Endothelial cell of umbilical vein (primary cell): ENCODE measurements around the gene TMEM120A. TPM values are rescaled to one million over a fixed set of nuclear protein-coding genes. Genes with fewer than 3 reads are reported as not detected.
"Not testable (repeated sequence)": the region's sequence is repeated elsewhere in the genome, so short reads cannot be mapped to it uniquely, and the experiment has no call there.

Experiments used
- BruUV-seq: library from RNA; stranded (reverse); fragments of 400-500 nt; replicated peaks from 2 replicates; lab custom pipeline; 2021; lab: Mats Ljungman, UMichigan
- CTCF ChIA-PET: fragments of 300-600, 350-600 bp; sonication (Branson Sonifier 250); formaldehyde crosslinking; loops from one replicate; lab custom pipeline; 2021; ENCODE audit warnings: antibody characterized with exemption, inconsistent platforms; lab: Charles Lee
- POLR2A ChIA-PET: fragments of 300-600, 350-600 bp; sonication (Branson Sonifier 250); formaldehyde crosslinking; loops from one replicate; lab custom pipeline; 2021; ENCODE audit warnings: antibody characterized with exemption, inconsistent platforms; lab: Charles Lee
- DNase-seq: peaks from one replicate; pipeline ENCODE4 v3.0.0-alpha.2; 2011; ENCODE audit warnings: low read depth, low spot score
- FAIRE-seq: peaks from 2 replicates; lab custom pipeline; 2011; peaks lifted over from hg19 to GRCh38; lab: Jason Lieb, UNC
- H2AFZ ChIP-seq: 2 replicates; pipeline ENCODE4 v1.6.0; 2012; ENCODE audit warnings: low read depth, low read length, control low read depth, inconsistent platforms
- H3K27ac ChIP-seq: 2 replicates; pipeline ENCODE4 v1.5.1; 2011; ENCODE audit warnings: low read depth, mild to moderate bottlenecking, control low read depth, low read length, moderate library complexity; ENCODE audit not compliant: insufficient read depth
- H3K27me3 ChIP-seq, 2 experiments: 2 replicates each; pipeline versions ENCODE4 v1.6.0 to v1.6.1; 2011; ENCODE audit warnings: low read length in 2 of 2, mixed read lengths in 1 of 2; ENCODE audit not compliant: control insufficient read depth in 2 of 2, insufficient read depth in 2 of 2
- H3K36me3 ChIP-seq, 2 experiments: 2 replicates in 1 of 2; 3 replicates in 1 of 2; pipeline ENCODE4 v1.5.1; 2011; ENCODE audit warnings: low read length in 2 of 2, mild to moderate bottlenecking in 1 of 2, moderate library complexity in 1 of 2; ENCODE audit not compliant: control insufficient read depth in 2 of 2, insufficient read depth in 2 of 2; ENCODE audit errors: extremely low read depth in 1 of 2
- H3K4me1 ChIP-seq: 3 replicates; pipeline ENCODE4 v1.5.1; 2011; ENCODE audit warnings: mild to moderate bottlenecking, low read length; ENCODE audit not compliant: control insufficient read depth, insufficient read depth; ENCODE audit errors: extremely low read depth
- H3K4me2 ChIP-seq: 2 replicates; pipeline ENCODE4 v1.6.1; 2011; ENCODE audit warnings: low read length, control low read depth, mixed read lengths; ENCODE audit not compliant: insufficient read depth
- H3K4me3 ChIP-seq, 3 experiments: fragments of 200-600 bp in 1 of 3; sonication (generic), shearing (Covaris generic) in 1 of 3; replicated peaks in 1 of 3; 2 replicates each; pipeline ENCODE4 v1.5.1; 2011 to 2016; ENCODE audit warnings: control low read depth in 3 of 3, low read length in 3 of 3, mild to moderate bottlenecking in 2 of 3, inconsistent platforms in 1 of 3, low read depth in 1 of 3, moderate library complexity in 1 of 3; ENCODE audit not compliant: insufficient read depth in 1 of 3
- H3K79me2 ChIP-seq: 2 replicates; pipeline ENCODE4 v1.6.0; 2012; ENCODE audit warnings: low read length, inconsistent platforms; ENCODE audit not compliant: control insufficient read depth, insufficient read depth
- H3K9ac ChIP-seq: replicated peaks from 2 replicates; pipeline ENCODE3; 2011; ENCODE audit warnings: low read length, control low read depth; ENCODE audit not compliant: insufficient read depth; ENCODE audit errors: extremely low read depth
- H3K9me1 ChIP-seq: replicated peaks from 3 replicates; pipeline ENCODE4 v1.6.0; 2011; ENCODE audit warnings: mild to moderate bottlenecking, low read length; ENCODE audit not compliant: control insufficient read depth, insufficient read depth; ENCODE audit errors: extremely low read depth
- H3K9me3 ChIP-seq: replicated peaks from 2 replicates; pipeline ENCODE4 v1.5.1; 2012; ENCODE audit warnings: low read length, inconsistent platforms; ENCODE audit not compliant: control insufficient read depth, insufficient read depth
- H4K20me1 ChIP-seq: replicated peaks from 2 replicates; pipeline ENCODE3; 2011; ENCODE audit warnings: mild to moderate bottlenecking, low read length; ENCODE audit not compliant: control insufficient read depth, insufficient read depth; ENCODE audit errors: extremely low read depth
- CTCF ChIP-seq, 2 donors: IDR thresholded peaks; 1 replicate in 1 of 2; 2 replicates in 1 of 2; pipeline ENCODE4 v1.5.1; 2011; ENCODE audit warnings: low read length in 2 of 2, mild to moderate bottlenecking in 2 of 2, moderate library complexity in 2 of 2, control low read depth in 1 of 2, inconsistent platforms in 1 of 2, low read depth in 1 of 2; ENCODE audit not compliant: insufficient read depth in 1 of 2; ENCODE audit errors: extremely low read depth in 1 of 2
- EZH2 ChIP-seq: IDR thresholded peaks from 2 replicates; pipeline ENCODE4 v1.6.1; 2012; ENCODE audit warnings: borderline replicate concordance, low read depth, mild to moderate bottlenecking, moderate library complexity, low read length, inconsistent platforms; ENCODE audit not compliant: severe bottlenecking
- FOS ChIP-seq: IDR thresholded peaks from 2 replicates; pipeline ENCODE4 v1.6.1; 2011; ENCODE audit warnings: mild to moderate bottlenecking, low read length, moderate library complexity, borderline replicate concordance; ENCODE audit not compliant: insufficient read depth
- JUN ChIP-seq: IDR thresholded peaks from 2 replicates; pipeline ENCODE4 v1.6.1; 2011; ENCODE audit warnings: borderline replicate concordance, low read depth; ENCODE audit not compliant: insufficient read length, insufficient read depth
- MAX ChIP-seq: IDR thresholded peaks from 2 replicates; pipeline ENCODE4 v1.6.1; 2011; ENCODE audit not compliant: insufficient read depth, insufficient read length
- MYC ChIP-seq: IDR thresholded peaks from one replicate; pipeline ENCODE4 v1.6.1; 2011; ENCODE audit warnings: mild to moderate bottlenecking, low read depth, low read length
- POLR2AphosphoS5 ChIP-seq: IDR thresholded peaks from 2 replicates; pipeline ENCODE4 v1.6.1; 2012; ENCODE audit warnings: low read depth, mild to moderate bottlenecking, control low read depth, low read length, moderate library complexity; ENCODE audit not compliant: insufficient read depth
- dilution Hi-C: fragments of 300-500 bp; cut with MboI; formaldehyde crosslinking; loops from one replicate; pipeline ENCODE4 v1.15.0; 2019; ENCODE audit warnings: low sequenced_read_pairs; ENCODE audit not compliant: extremely low pct_ligation_motif_present
- intact Hi-C: fragments of 100-400 bp; cut with micrococcal nuclease; formaldehyde crosslinking; loops from one replicate; pipeline ENCODE4 v1.10.0; 2022
- polyA plus RNA-seq, 4 experiments: library from polyadenylated mRNA; depleted of rRNA in 3 of 4; stranded (reverse) in 3 of 4; unstranded in 1 of 4; fragments of >200 nt; gene quantifications; 2 replicates each; pipeline versions ENCODE4 v1.2.1 to v1.2.3, GENCODE V29; 2011 to 2012; ENCODE audit warnings: missing spikeins in 1 of 4
- total RNA-seq: library from RNA; stranded (reverse); gene quantifications from 2 replicates; pipeline ENCODE4 v1.2.3, GENCODE V29; 2021

The TMEM120A gene
- total and polyA plus RNA-seq, 2 donors (not counting 3 experiments of a cell fraction or from before 2014, with no cell fraction given) = 38.6 to 133 TPM

- Histone ChIP-seq H4K20me1 (no peaks in the 10 kb centered on the region), H3K79me2 (no peaks in the 10 kb centered on the region), H3K36me3 (peaks cover 0 to 4% of the 10 kb centered on the region in 2 experiments), H3K9me3 (no peaks in the 10 kb centered on the region), H3K9me1 (no peaks in the 10 kb centered on the region), H3K4me3 (no peak overlapping the region), H3K4me1 (no peaks in the 10 kb centered on the region), H3K9ac (no peak overlapping the region), H3K27me3 (no peaks in the 10 kb centered on the region), H3K4me2 (no peak overlapping the region), H2AFZ (no peak overlapping the region), H3K27ac (no peak overlapping the region)
- no TSS peak for BruUV-seq
- POLR2A ChIA-PET = no interaction called here
- dilution Hi-C loops (no loop called here), intact Hi-C loops (no loop called here)
- DNase-seq (no peak), FAIRE-seq (no peak)
- TF ChIP-seq FOS = no peak
- TF ChIP-seq JUN = no peak
- no peak for TF ChIP-seq MYC
- TF ChIP-seq MAX = no peak
- no peak for TF ChIP-seq EZH2
- no peak for TF ChIP-seq CTCF (IDR thresholded peaks at IDR 0.05; ENCODE audit: extremely low read depth in 1 of 2, insufficient read depth in 1 of 2, low read depth in 1 of 2, low read length in 2 of 2)
- no peak for TF ChIP-seq POLR2AphosphoS5
- CTCF ChIA-PET = no interaction called here
Observed at GRCh38 chr7:76031964-76032363, 37.6 kb upstream of the TMEM120A start.

DNA sequence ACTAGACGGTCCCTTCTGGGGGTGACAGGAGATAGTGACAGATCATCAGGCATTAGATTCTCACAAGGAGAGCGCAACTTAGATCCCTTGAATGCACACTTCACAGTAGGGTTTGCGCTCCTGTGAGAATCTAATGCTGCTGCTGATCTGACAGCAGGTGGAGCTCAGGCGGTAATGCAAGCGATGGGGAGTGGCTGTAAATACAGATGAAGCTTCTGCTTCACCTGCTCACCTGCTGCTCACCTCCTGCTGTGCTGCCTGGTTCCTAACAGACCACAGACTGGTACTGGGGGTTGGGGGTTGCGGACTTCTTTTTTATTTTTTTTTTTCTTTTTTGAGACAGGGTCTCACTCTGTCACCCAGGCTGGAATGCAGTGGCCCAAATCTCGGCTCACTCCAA is 35.3 kb upstream of the TMEM120A start:
- CTCF ChIA-PET = interaction anchor here (1.0 to 1.4 kb wide), 3 partner anchors 9 to 285 kb away, joined by 3 read pairs; no protein-coding TSS in a partner anchor
- POLR2A ChIA-PET, H3K27ac ChIP-seq, H3K4me2 ChIP-seq, H2AFZ ChIP-seq, intact Hi-C loops, dilution Hi-C loops, H4K20me1 ChIP-seq, H3K9me1 ChIP-seq, H3K4me1 ChIP-seq, BruUV-seq, H3K9ac ChIP-seq, H3K4me3 ChIP-seq, H3K27me3 ChIP-seq, H3K79me2 ChIP-seq, H3K9me3 ChIP-seq, FAIRE-seq, H3K36me3 ChIP-seq, DNase-seq: not testable (repeated sequence)
